SK-N-SH treated with all-trans-retinoic acid at 6 μM for 48 hours (cell line): ENCODE measurements around the gene HIVEP3.

Experiments
- ATAC-seq: fragments of 200-7000 bp; cut with Tn5 transposase; 3 replicates; pipeline ENCODE4 v1.9.1; 2020; ENCODE audit warnings: mild to moderate bottlenecking, moderate library complexity
- ARNTL ChIP-seq: fragments of 450-650 bp; formaldehyde crosslinking; IDR thresholded peaks from 2 replicates; pipeline ENCODE4 v1.5.0; 2020; ENCODE audit warnings: low read depth, mild to moderate bottlenecking, moderate library complexity, borderline replicate concordance
- CSDC2 ChIP-seq: fragments of 250-450 bp; sonication (Bioruptor Pico); IDR thresholded peaks from 2 replicates; pipeline ENCODE4 v1.5.0; 2020; ENCODE audit warnings: mild to moderate bottlenecking, moderate library complexity
- ESRRG ChIP-seq: fragments of 250-450 bp; sonication (Bioruptor Pico); IDR thresholded peaks from 2 replicates; pipeline ENCODE4 v1.6.1; 2021; ENCODE audit warnings: mild to moderate bottlenecking
- GLIS3 ChIP-seq: fragments of 250-450 bp; sonication (Bioruptor Pico); IDR thresholded peaks from 2 replicates; pipeline ENCODE4 v1.5.0; 2020; ENCODE audit warnings: mild to moderate bottlenecking, moderate library complexity
- ISL1 ChIP-seq: fragments of 250-450 bp; sonication (Bioruptor Pico); IDR thresholded peaks from 2 replicates; pipeline ENCODE4 v2.1.2; 2022; ENCODE audit warnings: mild to moderate bottlenecking, moderate library complexity
- OSR1 ChIP-seq: fragments of 250-450 bp; sonication (Bioruptor Pico); IDR thresholded peaks from 2 replicates; pipeline ENCODE4 v1.8.0; 2022; ENCODE audit warnings: moderate library complexity, mild to moderate bottlenecking, inconsistent platforms
- POU6F1 ChIP-seq: fragments of 250-450 bp; sonication (Bioruptor Pico); IDR thresholded peaks from 2 replicates; pipeline ENCODE4 v1.8.0; 2021; ENCODE audit warnings: low read depth, mild to moderate bottlenecking, moderate library complexity, borderline replicate concordance
- RARB ChIP-seq: fragments of 250-450 bp; sonication (Bioruptor Pico); IDR thresholded peaks from 2 replicates; pipeline ENCODE4 v1.8.0; 2021; ENCODE audit warnings: mild to moderate bottlenecking, moderate library complexity
- SNAI2 ChIP-seq: fragments of 250-450 bp; sonication (Bioruptor Pico); IDR thresholded peaks from 2 replicates; pipeline ENCODE4 v1.5.0; 2020; ENCODE audit warnings: mild to moderate bottlenecking, moderate library complexity
- TOX ChIP-seq: fragments of 250-450 bp; sonication (Bioruptor Pico); IDR thresholded peaks from 2 replicates; pipeline ENCODE4 v1.8.0; 2021; ENCODE audit warnings: mild to moderate bottlenecking, moderate library complexity, borderline replicate concordance
- TSHZ2 ChIP-seq: fragments of 250-450 bp; sonication (Bioruptor Pico); IDR thresholded peaks from 2 replicates; pipeline ENCODE4 v1.5.0; 2020; ENCODE audit warnings: mild to moderate bottlenecking, moderate library complexity
- ZC3H10 ChIP-seq: fragments of 250-450 bp; sonication (Bioruptor Pico); IDR thresholded peaks from 2 replicates; pipeline ENCODE4 v1.5.1; 2021; ENCODE audit warnings: mild to moderate bottlenecking, moderate library complexity
- ZFP3 ChIP-seq: fragments of 250-450 bp; sonication (Bioruptor Pico); IDR thresholded peaks from 2 replicates; pipeline ENCODE4 v1.5.0; 2020; ENCODE audit warnings: mild to moderate bottlenecking, moderate library complexity
- ZFP30 ChIP-seq: fragments of 450-650 bp; formaldehyde crosslinking; IDR thresholded peaks from 2 replicates; pipeline ENCODE4 v1.5.0; 2022; ENCODE audit warnings: mild to moderate bottlenecking, moderate library complexity
- ZNF70 ChIP-seq: fragments of 450-650 bp; formaldehyde crosslinking; IDR thresholded peaks from 2 replicates; pipeline ENCODE4 v1.5.0; 2020; ENCODE audit warnings: mild to moderate bottlenecking, moderate library complexity
- ZNF8 ChIP-seq: fragments of 450-650 bp; formaldehyde crosslinking; IDR thresholded peaks from 2 replicates; pipeline ENCODE4 v1.5.0; 2020; ENCODE audit warnings: mild to moderate bottlenecking, moderate library complexity
- TF ChIP-seq, protein P1 (sequence below): fragments of 250-450 bp; sonication (Bioruptor Pico); IDR thresholded peaks from 2 replicates; pipeline ENCODE4 v1.5.1; 2020; ENCODE audit warnings: low read depth, mild to moderate bottlenecking, moderate library complexity
- TF ChIP-seq, protein P2 (sequence below): fragments of 250-450 bp; sonication (Bioruptor Pico); IDR thresholded peaks from 2 replicates; pipeline ENCODE4 v1.5.1; 2021; ENCODE audit warnings: mild to moderate bottlenecking, moderate library complexity
- TF ChIP-seq, protein P3 (sequence below): fragments of 250-450 bp; sonication (Bioruptor Pico); IDR thresholded peaks from 2 replicates; pipeline ENCODE4 v1.8.0; 2020; ENCODE audit warnings: mild to moderate bottlenecking, moderate library complexity, borderline replicate concordance

HIVEP3 gene

GRCh38 chr1:41917076-41917475 lies 1.6 kb downstream of the HIVEP3 start:
- ATAC-seq, result no peak
- TF ChIP-seq ZNF8, result no peak
- no peak for TF ChIP-seq GLIS3 (CRISPR knock-in tag)
- TF ChIP-seq, protein P1, sequence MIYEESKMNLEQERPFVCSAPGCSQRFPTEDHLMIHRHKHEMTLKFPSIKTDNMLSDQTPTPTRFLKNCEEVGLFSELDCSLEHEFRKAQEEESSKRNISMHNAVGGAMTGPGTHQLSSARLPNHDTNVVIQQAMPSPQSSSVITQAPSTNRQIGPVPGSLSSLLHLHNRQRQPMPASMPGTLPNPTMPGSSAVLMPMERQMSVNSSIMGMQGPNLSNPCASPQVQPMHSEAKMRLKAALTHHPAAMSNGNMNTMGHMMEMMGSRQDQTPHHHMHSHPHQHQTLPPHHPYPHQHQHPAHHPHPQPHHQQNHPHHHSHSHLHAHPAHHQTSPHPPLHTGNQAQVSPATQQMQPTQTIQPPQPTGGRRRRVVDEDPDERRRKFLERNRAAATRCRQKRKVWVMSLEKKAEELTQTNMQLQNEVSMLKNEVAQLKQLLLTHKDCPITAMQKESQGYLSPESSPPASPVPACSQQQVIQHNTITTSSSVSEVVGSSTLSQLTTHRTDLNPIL (CRISPR knock-in tag), result no peak
- TF ChIP-seq SNAI2, result no peak
- TF ChIP-seq TSHZ2, result no peak
- TF ChIP-seq POU6F1 (CRISPR knock-in tag), result no peak
- TF ChIP-seq TOX (CRISPR knock-in tag), result no peak
- TF ChIP-seq, protein P2, sequence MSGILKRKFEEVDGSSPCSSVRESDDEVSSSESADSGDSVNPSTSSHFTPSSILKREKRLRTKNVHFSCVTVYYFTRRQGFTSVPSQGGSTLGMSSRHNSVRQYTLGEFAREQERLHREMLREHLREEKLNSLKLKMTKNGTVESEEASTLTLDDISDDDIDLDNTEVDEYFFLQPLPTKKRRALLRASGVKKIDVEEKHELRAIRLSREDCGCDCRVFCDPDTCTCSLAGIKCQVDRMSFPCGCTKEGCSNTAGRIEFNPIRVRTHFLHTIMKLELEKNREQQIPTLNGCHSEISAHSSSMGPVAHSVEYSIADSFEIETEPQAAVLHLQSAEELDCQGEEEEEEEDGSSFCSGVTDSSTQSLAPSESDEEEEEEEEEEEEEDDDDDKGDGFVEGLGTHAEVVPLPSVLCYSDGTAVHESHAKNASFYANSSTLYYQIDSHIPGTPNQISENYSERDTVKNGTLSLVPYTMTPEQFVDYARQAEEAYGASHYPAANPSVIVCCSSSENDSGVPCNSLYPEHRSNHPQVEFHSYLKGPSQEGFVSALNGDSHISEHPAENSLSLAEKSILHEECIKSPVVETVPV (CRISPR knock-in tag), result no peak
- TF ChIP-seq RARB, result no peak
- TF ChIP-seq ARNTL (CRISPR knock-in tag), result no peak
- no peak for TF ChIP-seq CSDC2
- no peak for TF ChIP-seq ESRRG (CRISPR knock-in tag)
- no peak for TF ChIP-seq ZC3H10 (CRISPR knock-in tag)

DNA sequence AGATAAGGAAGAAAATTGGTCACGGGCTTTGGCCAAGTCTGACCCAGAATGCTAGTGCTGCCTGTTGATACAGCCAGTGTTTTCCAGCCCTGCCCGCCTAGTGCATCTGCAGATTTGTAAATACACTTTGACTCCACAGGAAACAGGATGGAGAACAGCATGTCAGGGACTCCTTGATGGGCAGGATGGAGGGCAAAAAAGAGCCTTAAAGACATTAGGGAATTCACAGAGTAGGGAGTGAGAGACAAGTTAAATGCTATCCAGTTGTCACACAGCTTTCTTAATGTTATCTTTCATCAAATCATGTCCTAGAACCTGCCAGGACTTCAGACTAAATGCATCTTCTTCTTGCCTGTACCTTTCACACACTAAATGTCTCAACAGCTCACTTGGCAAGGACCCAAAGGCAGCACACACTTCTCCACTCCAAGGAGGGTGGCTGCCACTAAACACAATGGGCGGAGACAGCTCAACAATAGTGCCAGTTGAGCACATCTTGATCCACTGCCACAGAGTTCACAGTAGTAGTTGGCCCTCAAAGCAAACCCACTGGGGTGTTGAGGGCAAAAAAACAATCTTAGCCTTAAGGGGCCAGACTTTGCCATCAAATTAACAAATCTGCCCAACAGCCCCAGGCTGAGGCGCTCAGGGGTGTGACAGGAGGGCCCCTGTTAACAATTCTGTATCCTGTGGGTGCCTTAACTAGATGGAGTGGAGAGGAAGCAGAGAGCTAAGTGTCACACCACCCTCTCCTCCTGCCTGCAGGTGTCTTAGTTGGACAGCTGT lies 2.7 kb downstream of the HIVEP3 start:
- no peak for TF ChIP-seq TSHZ2
- TF ChIP-seq SNAI2, result no peak
- TF ChIP-seq ZNF8, result no peak
- TF ChIP-seq OSR1, result no peak
- TF ChIP-seq RARB, result no peak
- TF ChIP-seq ZNF70 (CRISPR knock-in tag), result no peak
- TF ChIP-seq ZFP30 (CRISPR knock-in tag), result no peak
- TF ChIP-seq ISL1, result no peak
- TF ChIP-seq, protein P3, sequence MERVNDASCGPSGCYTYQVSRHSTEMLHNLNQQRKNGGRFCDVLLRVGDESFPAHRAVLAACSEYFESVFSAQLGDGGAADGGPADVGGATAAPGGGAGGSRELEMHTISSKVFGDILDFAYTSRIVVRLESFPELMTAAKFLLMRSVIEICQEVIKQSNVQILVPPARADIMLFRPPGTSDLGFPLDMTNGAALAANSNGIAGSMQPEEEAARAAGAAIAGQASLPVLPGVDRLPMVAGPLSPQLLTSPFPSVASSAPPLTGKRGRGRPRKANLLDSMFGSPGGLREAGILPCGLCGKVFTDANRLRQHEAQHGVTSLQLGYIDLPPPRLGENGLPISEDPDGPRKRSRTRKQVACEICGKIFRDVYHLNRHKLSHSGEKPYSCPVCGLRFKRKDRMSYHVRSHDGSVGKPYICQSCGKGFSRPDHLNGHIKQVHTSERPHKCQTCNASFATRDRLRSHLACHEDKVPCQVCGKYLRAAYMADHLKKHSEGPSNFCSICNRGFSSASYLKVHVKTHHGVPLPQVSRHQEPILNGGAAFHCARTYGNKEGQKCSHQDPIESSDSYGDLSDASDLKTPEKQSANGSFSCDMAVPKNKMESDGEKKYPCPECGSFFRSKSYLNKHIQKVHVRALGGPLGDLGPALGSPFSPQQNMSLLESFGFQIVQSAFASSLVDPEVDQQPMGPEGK, result no peak
- TF ChIP-seq ZFP3, result no peak
- no peak for TF ChIP-seq ESRRG (CRISPR knock-in tag)
- no peak for ATAC-seq
